Measurements from ENCODE around the gene CFAP53. TPM values are rescaled to one million over a fixed set of nuclear protein-coding genes. Genes with fewer than 3 reads are reported as not detected.

CFAP53 gene
- total and polyA plus RNA-seq, 2 of the 13 experiments (the other 11 are each of a cell fraction or from before 2014, with no cell fraction given): 0.05 to 0.07 TPM

GRCh38 chr18:50179465-50179864 is 86.8 kb downstream of the CFAP53 start:
- no peaks in the 10 kb centered on the region for H3K9me3 ChIP-seq (ENCODE audit: low read length)
- no TSS peak for BruUV-seq (replicated peaks)
- no peaks in the 10 kb centered on the region; the same call in 1 of the 2 replicates for H4K20me1 ChIP-seq (ENCODE audit: insufficient read depth, low read length)
- in situ Hi-C loops (cut with HindIII; ENCODE audit: extremely low pct_ligation_motif_present, low pct_unique_long_range_greater_than_20kb) (no loop called here), intact Hi-C loops (cut with micrococcal nuclease; ENCODE audit: unreplicated experiment) (no loop called here)
- no peak for FAIRE-seq
- no peak overlapping the region for H3K4me2 ChIP-seq (ENCODE audit: low read depth, low read length)
- H2AFZ ChIP-seq (ENCODE audit: low read length): no peak overlapping the region
- no peaks in the 10 kb centered on the region for H3K27me3 ChIP-seq (ENCODE audit: control insufficient read depth in 1 of 2, insufficient read depth in 2 of 2, low read length in 2 of 2)
- H3K27ac ChIP-seq (ENCODE audit: extremely low read length, insufficient read depth, low read length): no peak overlapping the region
- 100% methylated on average over 2 of the region's 2 CpGs for WGBS (ENCODE audit: low lambda C conversion rate)
- ATAC-seq: no peak
- no peak for DNase-seq (ENCODE audit: low spot score)
- TF ChIP-seq SNAPC2 (CRISPR knock-in tag; IDR thresholded peaks at IDR 0.05) (no peak), SPEN (CRISPR knock-in tag; IDR thresholded peaks at IDR 0.05; ENCODE audit: low read depth) (no peak), ISL2 (CRISPR knock-in tag; IDR thresholded peaks at IDR 0.05) (no peak), ATF5 (CRISPR knock-in tag; IDR thresholded peaks at IDR 0.05; ENCODE audit: low read depth) (no peak)
- TF ChIP-seq, protein P1, sequence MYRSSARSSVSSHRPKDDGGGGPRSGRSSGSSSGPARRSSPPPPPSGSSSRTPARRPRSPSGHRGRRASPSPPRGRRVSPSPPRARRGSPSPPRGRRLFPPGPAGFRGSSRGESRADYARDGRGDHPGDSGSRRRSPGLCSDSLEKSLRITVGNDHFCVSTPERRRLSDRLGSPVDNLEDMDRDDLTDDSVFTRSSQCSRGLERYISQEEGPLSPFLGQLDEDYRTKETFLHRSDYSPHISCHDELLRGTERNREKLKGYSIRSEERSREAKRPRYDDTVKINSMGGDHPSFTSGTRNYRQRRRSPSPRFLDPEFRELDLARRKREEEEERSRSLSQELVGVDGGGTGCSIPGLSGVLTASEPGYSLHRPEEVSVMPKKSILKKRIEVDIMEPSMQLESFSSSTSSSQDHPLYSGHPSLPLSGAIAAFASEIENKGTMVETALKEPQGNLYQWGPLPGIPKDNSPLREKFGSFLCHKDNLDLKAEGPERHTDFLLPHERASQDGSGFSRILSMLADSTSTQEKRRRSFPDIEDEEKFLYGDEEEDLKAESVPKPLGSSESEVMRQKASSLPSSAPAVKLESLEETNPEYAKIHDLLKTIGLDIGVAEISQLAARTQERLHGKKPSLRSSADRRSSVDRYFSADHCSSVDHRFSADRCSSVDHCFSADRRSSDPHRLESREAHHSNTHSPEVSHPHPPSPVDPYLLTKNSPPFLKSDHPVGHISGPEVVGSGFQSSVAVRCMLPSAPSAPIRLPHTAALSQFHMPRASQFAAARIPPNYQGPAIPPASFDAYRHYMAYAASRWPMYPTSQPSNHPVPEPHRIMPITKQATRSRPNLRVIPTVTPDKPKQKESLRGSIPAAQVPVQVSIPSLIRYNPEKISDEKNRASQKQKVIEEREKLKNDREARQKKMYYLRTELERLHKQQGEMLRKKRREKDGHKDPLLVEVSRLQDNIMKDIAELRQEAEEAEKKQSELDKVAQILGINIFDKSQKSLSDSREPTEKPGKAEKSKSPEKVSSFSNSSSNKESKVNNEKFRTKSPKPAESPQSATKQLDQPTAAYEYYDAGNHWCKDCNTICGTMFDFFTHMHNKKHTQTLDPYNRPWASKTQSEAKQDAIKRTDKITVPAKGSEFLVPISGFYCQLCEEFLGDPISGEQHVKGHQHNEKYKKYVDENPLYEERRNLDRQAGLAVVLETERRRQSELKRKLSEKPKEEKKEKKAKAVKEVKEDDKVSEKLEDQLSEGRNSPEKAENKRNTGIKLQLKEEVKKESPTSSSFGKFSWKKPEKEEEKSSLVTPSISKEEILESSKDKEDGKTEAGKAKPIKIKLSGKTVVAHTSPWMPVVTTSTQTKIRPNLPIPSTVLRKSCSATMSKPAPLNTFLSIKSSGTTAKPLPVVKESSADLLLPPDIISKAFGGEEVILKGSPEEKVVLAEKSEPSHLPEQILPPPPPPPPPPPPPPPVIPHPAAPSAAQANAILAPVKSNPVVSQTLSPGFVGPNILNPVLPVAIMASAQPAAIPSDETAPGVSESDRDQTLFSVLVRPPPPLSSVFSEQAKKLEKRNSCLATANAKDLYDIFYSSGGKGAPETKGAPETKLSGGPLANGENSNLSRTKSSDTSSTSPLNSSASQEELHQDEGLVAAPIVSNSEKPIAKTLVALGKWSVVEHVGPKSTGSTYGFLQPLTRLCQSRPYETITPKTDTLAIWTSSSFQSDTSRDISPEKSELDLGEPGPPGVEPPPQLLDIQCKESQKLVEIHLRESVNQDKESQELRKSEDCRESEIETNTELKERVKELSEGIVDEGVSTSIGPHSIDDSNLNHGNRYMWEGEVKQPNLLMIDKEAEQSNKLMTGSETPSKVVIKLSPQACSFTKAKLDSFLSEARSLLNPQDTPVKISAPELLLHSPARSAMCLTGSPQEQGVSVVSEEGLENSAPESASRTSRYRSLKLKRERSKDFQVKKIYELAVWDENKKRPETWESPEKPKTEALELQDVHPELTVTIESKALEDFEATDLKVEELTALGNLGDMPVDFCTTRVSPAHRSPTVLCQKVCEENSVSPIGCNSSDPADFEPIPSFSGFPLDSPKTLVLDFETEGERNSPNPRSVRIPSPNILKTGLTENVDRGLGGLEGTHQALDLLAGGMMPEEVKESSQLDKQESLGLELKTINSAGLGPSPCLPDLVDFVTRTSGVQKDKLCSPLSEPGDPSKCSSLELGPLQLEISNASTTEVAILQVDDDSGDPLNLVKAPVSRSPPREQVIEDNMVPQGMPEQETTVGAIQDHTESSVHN (CRISPR knock-in tag; IDR thresholded peaks at IDR 0.05): no peak
- H3K9ac ChIP-seq (ENCODE audit: insufficient read depth, low read depth, low read length): no peak overlapping the region
- CTCF ChIA-PET (ENCODE audit: low intra/inter-chr PET ratio, low total read pairs): no interaction called here
- H3K4me3 ChIP-seq (replicated peaks in 1 of 3; ENCODE audit: insufficient read depth in 1 of 3, low read depth in 2 of 3, low read length in 3 of 3): no peak overlapping the region
- H3K36me3 ChIP-seq (replicated peaks in 1 of 2; ENCODE audit: control insufficient read depth in 1 of 2, insufficient read depth in 2 of 2, low read length in 2 of 2): no peaks in the 10 kb centered on the region
- H3K4me1 ChIP-seq (ENCODE audit: insufficient read depth, low read length): peaks cover 12% of the 10 kb centered on the region
- POLR2A ChIA-PET: no interaction called here
- peaks cover 1% of the 10 kb centered on the region for H3K79me2 ChIP-seq (ENCODE audit: insufficient read depth, low read length)
